Measurements from ENCODE around the gene SORD.
"Not testable (repeated sequence)": the region's sequence is repeated elsewhere in the genome, so short reads cannot be mapped to it uniquely, and the experiment has no call there.

SORD gene

GRCh38 chr15:45037936-45038335 lies 14.9 kb downstream of the SORD start:
- no peak for TF ChIP-seq FOXP2 (optimal IDR thresholded peaks at IDR 0.05; ENCODE audit: control extremely low read depth, extremely low read length, insufficient read depth)
- no peak for TF ChIP-seq POLR2AphosphoS5 (IDR thresholded peaks at IDR 0.05; ENCODE audit: borderline replicate concordance, low read depth, low read length)
- no peak for TF ChIP-seq EZH2 (IDR thresholded peaks at IDR 0.05)
- Histone ChIP-seq H3K9me3 (ENCODE audit: low read depth, low read length) (no peaks in the 10 kb centered on the region), H3K4me3 (no peak overlapping the region), H3K36me3 (ENCODE audit: insufficient read depth, low read length) (peaks cover 17% of the 10 kb centered on the region; the same call in 1 of the 2 replicates), H3K9ac (ENCODE audit: insufficient read length) (no peak overlapping the region), H3K27ac (no peak overlapping the region)
- DNase-seq (ENCODE audit: low read depth, low spot score), result no peak

DNA sequence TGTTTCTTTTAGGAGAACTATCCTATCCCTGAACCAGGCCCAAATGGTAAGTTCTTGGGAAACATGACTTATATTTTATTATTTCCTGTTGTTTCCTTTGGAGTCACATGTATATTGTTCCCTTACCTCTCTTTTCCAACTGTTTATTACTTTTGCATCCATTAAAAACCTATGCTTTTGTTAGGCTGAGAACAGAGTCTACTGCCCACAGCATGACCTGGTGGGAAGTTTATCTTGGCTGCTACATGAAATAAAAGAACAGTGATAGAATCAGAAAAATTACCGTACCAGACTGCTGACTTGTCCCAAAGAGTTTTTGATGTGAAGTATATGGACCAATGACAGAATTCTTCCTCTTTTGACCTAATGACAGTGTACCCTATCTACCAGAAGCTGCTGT lies 17.4 kb downstream of the SORD start:
- H3K27ac ChIP-seq; DNase-seq (ENCODE audit: low read depth, low spot score); H3K4me3 ChIP-seq; H3K9me3 ChIP-seq (ENCODE audit: low read depth, low read length); H3K9ac ChIP-seq (ENCODE audit: insufficient read length): not testable (repeated sequence)
- H3K36me3 ChIP-seq (ENCODE audit: insufficient read depth, low read length), result peaks cover 28% of the 10 kb centered on the region; the same call in 1 of the 2 replicates

DNA sequence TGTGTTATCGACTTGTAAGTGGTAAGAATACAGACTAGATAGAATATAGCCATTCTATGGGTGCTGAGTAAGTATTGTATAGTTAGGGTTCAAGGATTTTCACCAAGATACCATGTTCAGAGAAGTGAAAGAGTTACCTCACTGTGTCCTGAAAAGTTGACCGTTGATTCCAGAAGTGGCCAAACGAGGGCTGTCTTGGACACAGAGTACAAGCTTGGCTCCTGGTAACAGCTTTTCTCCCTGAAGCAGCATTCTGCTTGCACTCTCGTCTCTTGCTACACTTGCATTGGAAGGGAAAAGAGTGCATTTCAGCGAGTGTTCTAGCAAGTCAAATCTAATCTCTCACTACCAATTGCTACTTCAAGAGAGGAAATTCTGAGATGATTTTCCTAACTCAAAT lies 18.5 kb downstream of the SORD start:
- not testable (repeated sequence) for H3K9ac ChIP-seq (ENCODE audit: insufficient read length); DNase-seq (ENCODE audit: low read depth, low spot score); H3K9me3 ChIP-seq (ENCODE audit: low read depth, low read length); H3K27ac ChIP-seq; H3K4me3 ChIP-seq
- H3K36me3 ChIP-seq (ENCODE audit: insufficient read depth, low read length), result peaks cover 32% of the 10 kb centered on the region; the same call in 1 of the 2 replicates

- not testable (repeated sequence) for H3K9ac ChIP-seq (ENCODE audit: insufficient read length); DNase-seq (ENCODE audit: low read depth, low spot score); H3K27ac ChIP-seq; H3K4me3 ChIP-seq; H3K9me3 ChIP-seq (ENCODE audit: low read depth, low read length)
- peaks cover 45% of the 10 kb centered on the region; the same call in 1 of the 2 replicates for H3K36me3 ChIP-seq (ENCODE audit: insufficient read depth, low read length)
Measured at GRCh38 chr15:45042859-45043258, 19.9 kb downstream of the SORD start.

DNA sequence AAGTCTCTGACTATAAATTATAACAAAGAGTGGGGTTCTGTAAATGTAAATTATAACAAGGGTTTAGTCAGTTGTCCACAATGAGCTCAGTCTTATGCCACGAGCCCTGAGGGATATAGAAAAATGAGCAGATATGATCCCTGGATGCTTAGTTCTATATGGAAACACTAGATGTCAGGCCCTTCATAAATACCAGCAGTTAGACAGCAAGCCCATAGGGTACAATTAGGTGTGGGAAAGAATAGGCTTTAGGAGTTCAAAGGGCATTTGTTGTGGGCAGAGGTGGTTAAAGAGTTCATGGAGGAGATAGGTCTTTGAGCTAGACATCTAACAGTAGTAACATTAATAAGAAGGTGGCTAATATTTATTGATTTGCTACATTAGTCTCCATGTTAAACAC lies 21.3 kb downstream of the SORD start:
- H3K9ac ChIP-seq (ENCODE audit: insufficient read length); H3K4me3 ChIP-seq; H3K27ac ChIP-seq; H3K9me3 ChIP-seq (ENCODE audit: low read depth, low read length); DNase-seq (ENCODE audit: low read depth, low spot score): not testable (repeated sequence)
- H3K36me3 ChIP-seq (ENCODE audit: insufficient read depth, low read length), result peaks cover 59% of the 10 kb centered on the region

DNA sequence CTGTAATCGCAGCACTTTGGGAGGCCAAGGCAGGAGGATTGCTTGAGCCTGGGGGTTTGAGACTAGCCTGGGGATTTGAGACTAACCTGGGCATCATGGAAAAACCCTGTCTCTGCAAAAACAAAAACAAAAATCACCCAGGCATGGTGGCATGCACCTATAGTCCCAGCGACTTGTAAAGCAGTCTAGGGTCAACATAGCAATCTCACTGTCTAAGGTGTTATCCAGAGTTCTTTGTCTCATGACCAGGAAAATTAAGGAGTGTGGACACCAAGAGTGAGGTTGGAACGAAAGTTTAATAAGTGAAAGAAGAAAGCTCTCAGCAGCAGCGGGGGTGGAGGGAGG lies 25.4 kb downstream of the SORD start:
- not testable (repeated sequence) for H3K4me3 ChIP-seq; H3K27ac ChIP-seq; H3K9ac ChIP-seq (ENCODE audit: insufficient read length); H3K9me3 ChIP-seq (ENCODE audit: low read depth, low read length); DNase-seq (ENCODE audit: low read depth, low spot score)
- peaks cover 87% of the 10 kb centered on the region for H3K36me3 ChIP-seq (ENCODE audit: insufficient read depth, low read length)

DNA sequence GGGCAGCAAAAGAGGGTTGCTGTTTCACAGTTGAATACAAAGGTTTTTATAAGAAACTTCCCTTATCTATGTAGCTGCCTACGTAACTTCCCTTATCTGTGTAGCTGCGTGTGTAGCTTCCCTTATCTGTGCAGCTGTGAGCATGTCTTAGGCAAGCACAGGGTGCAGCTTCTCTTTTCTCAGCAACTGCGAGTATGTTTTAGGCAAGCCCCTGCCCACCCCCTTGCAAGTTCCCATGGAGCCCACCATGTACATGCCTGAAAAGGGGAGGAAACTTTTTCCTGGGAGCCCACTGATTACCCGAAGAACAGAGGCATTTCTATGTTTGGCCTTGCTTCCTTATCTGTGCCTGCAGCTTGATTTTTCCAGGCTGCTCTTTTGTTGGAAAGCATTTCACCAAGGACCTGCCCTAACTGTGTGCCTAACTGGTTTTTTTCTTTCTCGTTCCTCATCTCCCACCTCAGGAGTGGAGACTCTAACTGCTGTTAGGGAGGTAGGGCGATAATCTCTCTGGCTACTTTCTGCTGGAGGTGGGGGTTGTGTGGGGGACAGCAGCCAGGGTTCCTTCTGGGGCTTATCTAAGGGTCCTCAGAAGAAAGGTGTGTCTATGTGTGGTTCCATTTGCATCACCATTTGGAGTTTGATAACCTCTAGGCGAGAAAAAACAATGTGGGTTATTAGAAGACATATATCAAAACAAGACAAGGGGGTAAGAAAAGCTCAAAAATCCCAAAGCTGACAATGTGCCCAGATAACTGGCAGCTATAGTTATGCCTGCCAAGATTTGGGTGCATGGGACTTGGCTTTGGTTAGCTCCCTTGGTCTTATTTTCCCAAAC lies 26.0 kb downstream of the SORD start:
- Histone ChIP-seq H3K9me3 (ENCODE audit: low read depth, low read length) (0 out of 2 replicates have a peak, but pooled peaks cover 4% of the 10 kb centered on the region), H3K36me3 (ENCODE audit: insufficient read depth, low read length) (peaks cover 85% of the 10 kb centered on the region), H3K4me3 (no peak overlapping the region), H3K27ac (no peak overlapping the region), H3K9ac (ENCODE audit: insufficient read length) (no peak overlapping the region)
- DNase-seq (ENCODE audit: low read depth, low spot score), result no peak
- TF ChIP-seq EZH2 (IDR thresholded peaks at IDR 0.05) (no peak), POLR2AphosphoS5 (IDR thresholded peaks at IDR 0.05; ENCODE audit: borderline replicate concordance, low read depth, low read length) (no peak), FOXP2 (optimal IDR thresholded peaks at IDR 0.05; ENCODE audit: control extremely low read depth, extremely low read length, insufficient read depth) (no peak)

- Histone ChIP-seq H3K4me3 (no peak overlapping the region), H3K36me3 (ENCODE audit: insufficient read depth, low read length) (peaks cover 75% of the 10 kb centered on the region), H3K27ac (no peak overlapping the region), H3K9ac (ENCODE audit: insufficient read length) (no peak overlapping the region), H3K9me3 (ENCODE audit: low read depth, low read length) (0 out of 2 replicates have a peak, but pooled peaks cover 4% of the 10 kb centered on the region)
- TF ChIP-seq POLR2AphosphoS5 (IDR thresholded peaks at IDR 0.05; ENCODE audit: borderline replicate concordance, low read depth, low read length), result no peak
- TF ChIP-seq EZH2 (IDR thresholded peaks at IDR 0.05), result no peak
- TF ChIP-seq FOXP2 (optimal IDR thresholded peaks at IDR 0.05; ENCODE audit: control extremely low read depth, extremely low read length, insufficient read depth), result no peak
- DNase-seq (ENCODE audit: low read depth, low spot score), result no peak
Measured at GRCh38 chr15:45050587-45050986, 27.6 kb downstream of the SORD start.

GRCh38 chr15:45052676-45053075 lies 29.7 kb downstream of the SORD start:
- H3K9ac ChIP-seq (ENCODE audit: insufficient read length); H3K4me3 ChIP-seq; H3K9me3 ChIP-seq (ENCODE audit: low read depth, low read length); DNase-seq (ENCODE audit: low read depth, low spot score); H3K27ac ChIP-seq: not testable (repeated sequence)
- H3K36me3 ChIP-seq (ENCODE audit: insufficient read depth, low read length), result peaks cover 70% of the 10 kb centered on the region

- not testable (repeated sequence) for H3K9ac ChIP-seq (ENCODE audit: insufficient read length); H3K27ac ChIP-seq; H3K9me3 ChIP-seq (ENCODE audit: low read depth, low read length); DNase-seq (ENCODE audit: low read depth, low spot score); H3K4me3 ChIP-seq
- H3K36me3 ChIP-seq (ENCODE audit: insufficient read depth, low read length), result peaks cover 46% of the 10 kb centered on the region
Measured at GRCh38 chr15:45058690-45059675, 36.0 kb downstream of the SORD start.

DNA sequence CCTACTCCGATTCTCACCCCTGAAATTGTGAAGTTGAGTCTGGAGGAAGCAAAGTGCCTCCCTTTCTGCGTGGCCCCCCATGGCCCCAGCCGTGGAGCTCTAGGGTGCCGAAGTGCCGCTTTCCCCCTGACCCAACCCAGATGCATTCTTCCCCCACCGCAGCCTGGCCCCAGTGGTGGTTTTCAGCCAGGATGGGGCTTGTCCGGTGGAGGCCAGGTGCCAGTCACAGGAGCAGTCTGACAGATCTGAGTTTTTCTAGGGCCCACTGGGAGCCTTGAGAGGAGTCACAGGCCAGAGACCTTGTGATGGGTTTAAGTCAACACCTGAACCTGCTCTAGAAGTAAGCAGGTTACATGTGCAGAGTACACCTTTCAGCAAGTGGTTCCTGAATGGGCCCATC lies 39.3 kb downstream of the SORD start:
- H3K4me3 ChIP-seq; DNase-seq (ENCODE audit: low read depth, low spot score); H3K9me3 ChIP-seq (ENCODE audit: low read depth, low read length); H3K27ac ChIP-seq; H3K9ac ChIP-seq (ENCODE audit: insufficient read length): not testable (repeated sequence)
- H3K36me3 ChIP-seq (ENCODE audit: insufficient read depth, low read length), result peaks cover 52% of the 10 kb centered on the region

Measured in SK-N-MC (cell line).